GM21737 (cell line): Measurements from ENCODE around the gene JOSD2.
"Not testable (repeated sequence)": the region's sequence is repeated elsewhere in the genome, so short reads cannot be mapped to it uniquely, and the experiment has no call there.

ENCODE experiments used
- ATAC-seq: cut with Tn5 transposase; IDR thresholded peaks from one replicate; pipeline ENCODE4 v1.9.1; 2021; ENCODE audit warnings: mild to moderate bottlenecking, moderate library complexity; ENCODE audit not compliant: unreplicated experiment

Gene JOSD2

DNA sequence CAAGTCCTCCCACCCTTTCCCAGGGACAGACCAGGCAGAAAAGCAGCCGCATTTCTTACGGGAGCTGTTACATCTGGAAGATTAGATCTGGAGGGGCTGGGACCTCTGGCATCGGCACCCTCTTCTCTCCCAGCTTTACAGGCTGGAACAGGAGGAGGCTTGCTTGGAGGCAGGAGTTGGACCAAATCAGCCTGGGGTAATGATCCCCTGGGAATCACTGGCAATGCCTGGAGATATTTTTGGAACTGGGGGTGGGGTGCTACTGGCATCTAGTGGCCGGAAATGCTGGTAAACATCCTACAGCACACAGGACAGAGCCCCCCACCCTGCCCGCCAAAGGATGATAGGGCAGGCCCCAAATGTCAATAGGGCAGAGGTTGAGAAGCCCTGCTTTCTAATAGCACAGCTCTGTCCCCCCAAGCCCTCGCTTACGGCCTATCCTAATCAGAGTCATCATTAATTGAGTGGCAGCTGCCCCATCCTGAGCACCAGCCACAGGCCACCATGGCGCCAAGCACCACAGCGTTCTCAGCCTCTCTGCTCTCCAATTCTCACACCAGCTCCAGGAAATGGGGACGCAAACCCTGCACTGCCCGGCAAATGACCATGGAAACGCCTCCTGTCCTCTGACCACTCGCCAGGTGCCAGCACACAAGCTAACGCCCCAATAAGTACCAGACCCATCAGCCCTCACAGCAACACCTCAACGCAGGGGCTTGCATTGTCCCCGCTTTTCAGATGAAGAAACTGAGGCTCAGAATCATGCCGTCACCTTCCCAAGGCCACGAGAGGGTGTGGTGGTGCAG lies 36.6 kb upstream of the JOSD2 start:
- no peak for ATAC-seq

- no peak for ATAC-seq
Observed at GRCh38 chr19:50546527-50547221, 35.7 kb upstream of the JOSD2 start.

GRCh38 chr19:50542943-50543342 lies 32.0 kb upstream of the JOSD2 start:
- ATAC-seq = no peak

DNA sequence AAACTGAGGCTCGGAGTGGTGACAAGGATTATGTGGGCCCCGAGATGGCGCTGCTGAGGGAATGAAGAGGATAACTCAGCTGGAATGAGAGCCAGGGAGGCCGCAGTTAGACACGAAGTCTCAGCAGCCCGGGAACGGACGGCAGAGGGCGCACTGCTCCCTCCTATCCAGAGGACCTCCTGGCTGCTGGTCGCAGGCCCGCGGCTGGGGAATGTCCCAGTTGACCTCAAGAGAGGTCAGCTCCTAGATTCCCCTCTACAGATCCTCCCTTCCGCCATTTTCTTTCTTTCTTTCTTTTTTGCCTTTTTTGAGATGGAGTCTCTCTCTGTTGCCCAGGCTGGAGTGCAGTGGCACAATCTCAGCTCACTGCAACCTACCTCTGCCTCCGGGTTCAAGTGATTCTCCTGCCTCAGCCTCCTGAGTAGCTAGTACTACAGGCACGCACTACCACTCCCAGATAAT lies 26.8 kb upstream of the JOSD2 start:
- no peak for ATAC-seq

DNA sequence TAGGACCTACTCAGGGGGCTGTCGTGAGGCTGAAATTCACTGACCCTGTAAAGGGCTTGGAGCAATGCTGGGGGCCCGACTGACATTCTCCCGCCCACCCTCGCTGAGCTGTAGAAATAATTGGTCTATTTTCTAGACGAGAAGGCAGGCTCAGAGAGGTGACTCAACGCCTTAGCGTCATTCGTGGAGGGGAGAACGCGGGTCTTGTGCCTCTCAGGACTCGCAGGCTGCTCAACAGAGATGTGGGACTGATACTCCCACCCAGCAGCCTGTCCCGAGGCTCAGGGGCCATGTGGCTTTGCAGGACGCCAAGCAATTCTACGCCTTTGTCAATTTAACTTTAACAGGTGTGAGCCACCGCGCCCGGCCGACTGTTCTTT lies 26.3 kb upstream of the JOSD2 start:
- no peak for ATAC-seq

- no peak for ATAC-seq
Observed at GRCh38 chr19:50536662-50537305, 25.8 kb upstream of the JOSD2 start.

DNA sequence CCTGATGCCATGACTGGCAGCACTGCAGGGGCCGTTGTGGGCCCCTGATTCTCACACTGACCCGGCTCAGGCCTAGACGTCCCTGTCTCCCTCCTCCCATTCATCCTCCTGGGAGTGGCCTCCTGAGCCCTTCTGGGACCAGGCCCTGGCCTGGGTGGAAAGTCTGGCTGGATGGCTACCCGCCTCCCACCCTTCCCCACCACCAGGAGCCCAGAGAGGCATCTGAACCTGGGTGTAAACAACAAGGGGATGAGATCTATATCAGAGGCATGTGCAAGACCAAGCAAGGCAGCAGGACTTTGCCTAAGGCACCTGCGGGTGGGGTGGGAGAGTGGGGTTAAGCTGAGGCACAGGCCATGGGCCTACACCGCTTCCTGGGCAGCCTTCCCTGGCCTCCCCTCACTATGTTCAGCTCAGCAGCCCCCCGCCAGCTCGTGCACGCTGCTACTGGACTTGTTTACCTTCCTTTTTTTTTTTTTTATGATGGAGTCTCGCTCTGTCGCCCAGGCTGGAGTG lies 24.7 kb upstream of the JOSD2 start:
- ATAC-seq = no peak

DNA sequence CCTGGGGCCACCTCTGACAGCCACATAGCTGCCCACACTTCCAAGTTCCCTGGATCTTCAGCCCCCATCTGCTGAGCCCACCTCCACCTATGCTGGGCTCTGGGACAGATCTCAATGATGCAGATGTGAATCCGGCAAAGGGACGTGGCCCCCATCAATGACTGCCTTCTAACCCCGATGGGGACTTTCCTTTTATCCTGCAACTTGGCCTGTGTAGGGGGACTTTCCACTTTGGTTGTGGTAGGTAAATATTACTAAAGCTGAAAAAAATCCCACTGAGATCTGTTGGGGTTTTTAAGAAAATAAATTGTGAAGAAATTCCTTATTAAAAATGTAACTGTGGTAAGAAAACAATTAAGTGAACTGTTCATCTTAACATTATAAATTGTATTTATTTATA lies 23.5 kb upstream of the JOSD2 start:
- no peak for ATAC-seq

GRCh38 chr19:50532952-50533351 lies 22.0 kb upstream of the JOSD2 start:
- no peak for ATAC-seq

DNA sequence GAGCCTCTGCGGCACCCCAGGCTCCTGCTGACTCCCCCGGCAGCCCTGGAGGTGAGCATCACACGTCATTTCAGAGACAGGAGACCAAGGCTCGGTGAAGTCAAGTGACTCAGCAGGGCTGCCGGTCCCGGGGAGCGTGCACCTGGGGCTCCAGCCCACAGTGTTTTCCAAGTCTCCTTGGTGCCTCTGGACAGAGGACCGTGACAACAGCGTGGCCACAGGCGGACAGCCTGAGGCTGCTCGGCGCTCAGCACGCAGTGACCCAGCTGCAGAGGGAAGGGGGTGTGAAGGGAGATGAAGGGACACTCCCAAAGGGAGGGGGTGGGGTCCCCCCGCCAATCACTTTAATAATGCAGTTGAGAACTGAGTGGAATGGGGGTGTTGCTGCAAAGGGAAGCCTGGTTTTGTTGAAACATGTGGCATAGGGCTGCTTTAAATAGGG lies 20.2 kb upstream of the JOSD2 start:
- no peak for ATAC-seq

- not testable (repeated sequence) for ATAC-seq
Observed at GRCh38 chr19:50528052-50528451, 17.1 kb upstream of the JOSD2 start.

DNA sequence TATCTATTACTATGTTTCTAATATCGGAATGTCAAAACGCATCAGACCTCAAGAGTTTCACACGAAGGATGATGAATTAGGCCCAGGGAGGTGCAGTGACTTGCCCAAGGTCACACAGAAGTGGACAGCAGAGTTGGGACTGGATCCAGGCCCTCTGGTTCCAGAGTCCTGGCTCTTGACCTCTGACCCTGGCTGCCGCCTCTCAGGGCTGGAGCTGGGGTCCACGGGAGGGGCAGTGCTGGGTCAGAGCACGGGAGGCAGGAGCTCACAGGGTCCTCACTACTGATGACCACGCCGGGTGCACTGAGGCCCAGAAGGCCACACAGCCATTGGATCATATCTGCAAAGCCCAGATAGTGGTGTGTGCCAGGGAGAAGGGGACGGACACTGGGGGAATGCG lies 11.9 kb upstream of the JOSD2 start:
- ATAC-seq = no peak

GRCh38 chr19:50520822-50521465 lies 10.0 kb upstream of the JOSD2 start:
- no peak for ATAC-seq

- no peak for ATAC-seq
Observed at GRCh38 chr19:50519006-50519575, 8.1 kb upstream of the JOSD2 start.

GRCh38 chr19:50518091-50519005 lies 7.4 kb upstream of the JOSD2 start:
- ATAC-seq = no peak

GRCh38 chr19:50517704-50518075 lies 6.7 kb upstream of the JOSD2 start:
- ATAC-seq = no peak

GRCh38 chr19:50516964-50517703 lies 6.1 kb upstream of the JOSD2 start:
- no peak for ATAC-seq

DNA sequence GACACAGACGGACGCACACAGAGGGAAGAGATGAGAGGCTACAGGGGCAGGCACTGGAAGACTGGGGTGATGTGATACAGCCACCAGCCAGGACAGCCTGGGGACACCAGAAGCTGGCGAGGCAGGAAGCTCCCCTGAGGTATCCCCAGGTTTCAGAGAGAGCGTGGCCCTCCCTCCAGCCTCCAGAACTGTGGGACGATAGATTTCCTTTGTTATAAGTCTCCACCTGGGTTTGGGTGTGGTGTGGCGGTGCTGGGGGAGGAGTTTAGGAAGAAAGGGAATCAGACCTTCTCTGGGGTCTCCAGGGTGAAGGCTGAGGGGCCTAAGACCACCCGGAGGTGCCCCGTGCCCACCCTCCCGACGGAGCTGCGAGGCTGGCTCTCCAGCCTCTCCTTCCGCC lies 5.5 kb upstream of the JOSD2 start:
- ATAC-seq = no peak

- ATAC-seq = no peak
Observed at GRCh38 chr19:50515168-50515561, 4.2 kb upstream of the JOSD2 start.
